SK-N-SH treated with all-trans-retinoic acid at 6 μM for 48 hours (cell line): ENCODE results near the gene CDC42BPB.

Experiments
- ATAC-seq: fragments of 200-7000 bp; cut with Tn5 transposase; 3 replicates; pipeline ENCODE4 v1.9.1; 2020; ENCODE audit warnings: mild to moderate bottlenecking, moderate library complexity
- ARNTL ChIP-seq: fragments of 450-650 bp; formaldehyde crosslinking; IDR thresholded peaks from 2 replicates; pipeline ENCODE4 v1.5.0; 2020; ENCODE audit warnings: low read depth, mild to moderate bottlenecking, moderate library complexity, borderline replicate concordance
- BACH2 ChIP-seq: fragments of 250-450 bp; sonication (Bioruptor Pico); IDR thresholded peaks from 2 replicates; pipeline ENCODE4 v1.9.0; 2021; ENCODE audit warnings: mild to moderate bottlenecking, borderline replicate concordance
- CSDC2 ChIP-seq: fragments of 250-450 bp; sonication (Bioruptor Pico); IDR thresholded peaks from 2 replicates; pipeline ENCODE4 v1.5.0; 2020; ENCODE audit warnings: mild to moderate bottlenecking, moderate library complexity
- GLIS3 ChIP-seq: fragments of 250-450 bp; sonication (Bioruptor Pico); IDR thresholded peaks from 2 replicates; pipeline ENCODE4 v1.5.0; 2020; ENCODE audit warnings: mild to moderate bottlenecking, moderate library complexity
- OSR1 ChIP-seq: fragments of 250-450 bp; sonication (Bioruptor Pico); IDR thresholded peaks from 2 replicates; pipeline ENCODE4 v1.8.0; 2022; ENCODE audit warnings: moderate library complexity, mild to moderate bottlenecking, inconsistent platforms
- PPARA ChIP-seq: fragments of 250-450 bp; sonication (Bioruptor Pico); IDR thresholded peaks from 2 replicates; pipeline ENCODE4 v1.5.0; 2020; ENCODE audit warnings: mild to moderate bottlenecking, borderline replicate concordance
- RARB ChIP-seq: fragments of 250-450 bp; sonication (Bioruptor Pico); IDR thresholded peaks from 2 replicates; pipeline ENCODE4 v1.8.0; 2021; ENCODE audit warnings: mild to moderate bottlenecking, moderate library complexity
- SNAI2 ChIP-seq: fragments of 250-450 bp; sonication (Bioruptor Pico); IDR thresholded peaks from 2 replicates; pipeline ENCODE4 v1.5.0; 2020; ENCODE audit warnings: mild to moderate bottlenecking, moderate library complexity
- TCF4 ChIP-seq: fragments of 250-450 bp; sonication (Bioruptor Pico); IDR thresholded peaks from 2 replicates; pipeline ENCODE4 v1.8.0; 2021; ENCODE audit warnings: mild to moderate bottlenecking, moderate library complexity, borderline replicate concordance
- TOX ChIP-seq: fragments of 250-450 bp; sonication (Bioruptor Pico); IDR thresholded peaks from 2 replicates; pipeline ENCODE4 v1.8.0; 2021; ENCODE audit warnings: mild to moderate bottlenecking, moderate library complexity, borderline replicate concordance
- ZC3H10 ChIP-seq: fragments of 250-450 bp; sonication (Bioruptor Pico); IDR thresholded peaks from 2 replicates; pipeline ENCODE4 v1.5.1; 2021; ENCODE audit warnings: mild to moderate bottlenecking, moderate library complexity
- ZFP3 ChIP-seq: fragments of 250-450 bp; sonication (Bioruptor Pico); IDR thresholded peaks from 2 replicates; pipeline ENCODE4 v1.5.0; 2020; ENCODE audit warnings: mild to moderate bottlenecking, moderate library complexity
- ZFP30 ChIP-seq: fragments of 450-650 bp; formaldehyde crosslinking; IDR thresholded peaks from 2 replicates; pipeline ENCODE4 v1.5.0; 2022; ENCODE audit warnings: mild to moderate bottlenecking, moderate library complexity
- ZNF565 ChIP-seq: fragments of 450-650 bp; formaldehyde crosslinking; conservative IDR thresholded peaks from 2 replicates; pipeline ENCODE4 v1.5.0; 2020; ENCODE audit warnings: low read depth, mild to moderate bottlenecking, moderate library complexity
- ZNF70 ChIP-seq: fragments of 450-650 bp; formaldehyde crosslinking; IDR thresholded peaks from 2 replicates; pipeline ENCODE4 v1.5.0; 2020; ENCODE audit warnings: mild to moderate bottlenecking, moderate library complexity
- ZNF8 ChIP-seq: fragments of 450-650 bp; formaldehyde crosslinking; IDR thresholded peaks from 2 replicates; pipeline ENCODE4 v1.5.0; 2020; ENCODE audit warnings: mild to moderate bottlenecking, moderate library complexity
- TF ChIP-seq, protein P1 (sequence below): fragments of 250-450 bp; sonication (Bioruptor Pico); IDR thresholded peaks from 2 replicates; pipeline ENCODE4 v1.5.0; 2020; ENCODE audit warnings: mild to moderate bottlenecking, moderate library complexity
- TF ChIP-seq, protein P2 (sequence below): fragments of 250-450 bp; sonication (Bioruptor Pico); IDR thresholded peaks from 2 replicates; pipeline ENCODE4 v1.5.1; 2021; ENCODE audit warnings: mild to moderate bottlenecking, moderate library complexity
- TF ChIP-seq, protein P3 (sequence below): fragments of 250-450 bp; sonication (Bioruptor Pico); IDR thresholded peaks from 2 replicates; pipeline ENCODE4 v1.8.0; 2021; ENCODE audit warnings: low read depth, mild to moderate bottlenecking, moderate library complexity, borderline replicate concordance
- TF ChIP-seq, protein P4 (sequence below): fragments of 250-450 bp; sonication (Bioruptor Pico); IDR thresholded peaks from 2 replicates; pipeline ENCODE4 v1.8.0; 2020; ENCODE audit warnings: mild to moderate bottlenecking, moderate library complexity, borderline replicate concordance
- TF ChIP-seq, protein P5 (sequence below): fragments of 250-450 bp; sonication (Bioruptor Pico); IDR thresholded peaks from 2 replicates; pipeline ENCODE4 v1.5.1; 2020; ENCODE audit warnings: low read depth, mild to moderate bottlenecking, moderate library complexity

The CDC42BPB gene

DNA sequence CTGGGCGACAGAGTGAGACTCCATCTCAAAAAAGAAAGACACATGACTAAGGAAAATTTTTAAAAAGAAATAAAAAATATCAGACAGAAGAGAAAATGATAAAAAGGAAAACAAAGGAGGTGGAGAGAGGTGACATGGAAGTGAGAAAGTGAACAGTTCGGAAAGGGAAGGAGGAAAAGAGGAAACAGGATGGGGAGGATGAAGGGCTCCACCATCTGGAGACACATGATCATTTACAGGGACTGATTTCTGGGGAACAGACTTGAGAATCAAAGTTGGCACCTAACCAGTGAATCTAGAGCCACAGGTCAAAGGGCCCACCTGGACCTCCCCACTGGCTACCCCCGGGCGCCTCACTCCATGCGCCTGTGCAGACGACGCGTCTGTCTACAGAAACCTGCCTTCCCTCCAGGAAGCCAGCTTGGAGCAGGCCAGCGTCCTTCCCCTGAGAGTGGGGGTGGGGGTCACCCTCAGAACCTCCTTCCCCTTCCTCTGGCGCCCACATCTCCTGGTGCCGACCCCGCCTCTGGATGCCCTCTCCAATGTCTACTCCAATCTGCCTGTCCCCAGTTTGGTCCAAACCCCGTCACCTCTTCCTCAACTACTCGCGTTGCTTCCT, 74.4 kb downstream of the CDC42BPB start (continued):
- TF ChIP-seq, protein P1, sequence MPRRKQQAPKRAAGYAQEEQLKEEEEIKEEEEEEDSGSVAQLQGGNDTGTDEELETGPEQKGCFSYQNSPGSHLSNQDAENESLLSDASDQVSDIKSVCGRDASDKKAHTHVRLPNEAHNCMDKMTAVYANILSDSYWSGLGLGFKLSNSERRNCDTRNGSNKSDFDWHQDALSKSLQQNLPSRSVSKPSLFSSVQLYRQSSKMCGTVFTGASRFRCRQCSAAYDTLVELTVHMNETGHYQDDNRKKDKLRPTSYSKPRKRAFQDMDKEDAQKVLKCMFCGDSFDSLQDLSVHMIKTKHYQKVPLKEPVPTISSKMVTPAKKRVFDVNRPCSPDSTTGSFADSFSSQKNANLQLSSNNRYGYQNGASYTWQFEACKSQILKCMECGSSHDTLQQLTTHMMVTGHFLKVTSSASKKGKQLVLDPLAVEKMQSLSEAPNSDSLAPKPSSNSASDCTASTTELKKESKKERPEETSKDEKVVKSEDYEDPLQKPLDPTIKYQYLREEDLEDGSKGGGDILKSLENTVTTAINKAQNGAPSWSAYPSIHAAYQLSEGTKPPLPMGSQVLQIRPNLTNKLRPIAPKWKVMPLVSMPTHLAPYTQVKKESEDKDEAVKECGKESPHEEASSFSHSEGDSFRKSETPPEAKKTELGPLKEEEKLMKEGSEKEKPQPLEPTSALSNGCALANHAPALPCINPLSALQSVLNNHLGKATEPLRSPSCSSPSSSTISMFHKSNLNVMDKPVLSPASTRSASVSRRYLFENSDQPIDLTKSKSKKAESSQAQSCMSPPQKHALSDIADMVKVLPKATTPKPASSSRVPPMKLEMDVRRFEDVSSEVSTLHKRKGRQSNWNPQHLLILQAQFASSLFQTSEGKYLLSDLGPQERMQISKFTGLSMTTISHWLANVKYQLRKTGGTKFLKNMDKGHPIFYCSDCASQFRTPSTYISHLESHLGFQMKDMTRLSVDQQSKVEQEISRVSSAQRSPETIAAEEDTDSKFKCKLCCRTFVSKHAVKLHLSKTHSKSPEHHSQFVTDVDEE (CRISPR knock-in tag), result no peak
- TF ChIP-seq SNAI2 (CRISPR knock-in tag) (no peak), RARB (CRISPR knock-in tag) (no peak), CSDC2 (no peak)
- TF ChIP-seq, protein P2, sequence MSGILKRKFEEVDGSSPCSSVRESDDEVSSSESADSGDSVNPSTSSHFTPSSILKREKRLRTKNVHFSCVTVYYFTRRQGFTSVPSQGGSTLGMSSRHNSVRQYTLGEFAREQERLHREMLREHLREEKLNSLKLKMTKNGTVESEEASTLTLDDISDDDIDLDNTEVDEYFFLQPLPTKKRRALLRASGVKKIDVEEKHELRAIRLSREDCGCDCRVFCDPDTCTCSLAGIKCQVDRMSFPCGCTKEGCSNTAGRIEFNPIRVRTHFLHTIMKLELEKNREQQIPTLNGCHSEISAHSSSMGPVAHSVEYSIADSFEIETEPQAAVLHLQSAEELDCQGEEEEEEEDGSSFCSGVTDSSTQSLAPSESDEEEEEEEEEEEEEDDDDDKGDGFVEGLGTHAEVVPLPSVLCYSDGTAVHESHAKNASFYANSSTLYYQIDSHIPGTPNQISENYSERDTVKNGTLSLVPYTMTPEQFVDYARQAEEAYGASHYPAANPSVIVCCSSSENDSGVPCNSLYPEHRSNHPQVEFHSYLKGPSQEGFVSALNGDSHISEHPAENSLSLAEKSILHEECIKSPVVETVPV, result no peak

DNA sequence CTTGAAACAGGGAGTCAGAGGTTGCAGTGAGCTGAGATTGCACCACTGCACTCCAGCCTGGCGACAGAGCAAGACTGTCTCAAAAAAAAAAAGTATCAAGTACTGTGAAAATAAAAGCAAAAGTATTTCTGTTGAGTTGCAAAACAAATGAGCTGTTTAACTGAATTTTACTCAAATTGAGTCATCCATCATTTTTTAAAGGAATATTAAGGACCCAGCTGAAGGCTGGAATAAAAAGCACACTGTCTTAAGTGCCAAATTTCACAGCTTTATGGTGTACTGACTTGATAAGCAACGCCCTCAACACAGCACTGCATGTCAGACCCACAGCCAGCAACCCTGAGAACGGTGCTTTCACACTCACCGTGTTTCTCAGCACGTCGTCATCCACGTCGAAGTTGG, 76.9 kb downstream of the CDC42BPB start:
- TF ChIP-seq CSDC2 (no peak), TOX (CRISPR knock-in tag) (no peak), PPARA (no peak), ARNTL (CRISPR knock-in tag) (no peak), SNAI2 (CRISPR knock-in tag) (no peak), GLIS3 (CRISPR knock-in tag) (no peak), ZFP30 (CRISPR knock-in tag) (no peak), OSR1 (CRISPR knock-in tag) (no peak), ZNF8 (CRISPR knock-in tag) (no peak), TCF4 (CRISPR knock-in tag) (no peak), ZNF70 (CRISPR knock-in tag) (no peak)
- TF ChIP-seq, protein P3, sequence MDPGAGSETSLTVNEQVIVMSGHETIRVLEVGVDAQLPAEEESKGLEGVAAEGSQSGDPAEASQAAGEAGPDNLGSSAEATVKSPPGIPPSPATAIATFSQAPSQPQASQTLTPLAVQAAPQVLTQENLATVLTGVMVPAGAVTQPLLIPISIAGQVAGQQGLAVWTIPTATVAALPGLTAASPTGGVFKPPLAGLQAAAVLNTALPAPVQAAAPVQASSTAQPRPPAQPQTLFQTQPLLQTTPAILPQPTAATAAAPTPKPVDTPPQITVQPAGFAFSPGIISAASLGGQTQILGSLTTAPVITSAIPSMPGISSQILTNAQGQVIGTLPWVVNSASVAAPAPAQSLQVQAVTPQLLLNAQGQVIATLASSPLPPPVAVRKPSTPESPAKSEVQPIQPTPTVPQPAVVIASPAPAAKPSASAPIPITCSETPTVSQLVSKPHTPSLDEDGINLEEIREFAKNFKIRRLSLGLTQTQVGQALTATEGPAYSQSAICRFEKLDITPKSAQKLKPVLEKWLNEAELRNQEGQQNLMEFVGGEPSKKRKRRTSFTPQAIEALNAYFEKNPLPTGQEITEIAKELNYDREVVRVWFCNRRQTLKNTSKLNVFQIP (CRISPR knock-in tag), result no peak
- TF ChIP-seq, protein P4, sequence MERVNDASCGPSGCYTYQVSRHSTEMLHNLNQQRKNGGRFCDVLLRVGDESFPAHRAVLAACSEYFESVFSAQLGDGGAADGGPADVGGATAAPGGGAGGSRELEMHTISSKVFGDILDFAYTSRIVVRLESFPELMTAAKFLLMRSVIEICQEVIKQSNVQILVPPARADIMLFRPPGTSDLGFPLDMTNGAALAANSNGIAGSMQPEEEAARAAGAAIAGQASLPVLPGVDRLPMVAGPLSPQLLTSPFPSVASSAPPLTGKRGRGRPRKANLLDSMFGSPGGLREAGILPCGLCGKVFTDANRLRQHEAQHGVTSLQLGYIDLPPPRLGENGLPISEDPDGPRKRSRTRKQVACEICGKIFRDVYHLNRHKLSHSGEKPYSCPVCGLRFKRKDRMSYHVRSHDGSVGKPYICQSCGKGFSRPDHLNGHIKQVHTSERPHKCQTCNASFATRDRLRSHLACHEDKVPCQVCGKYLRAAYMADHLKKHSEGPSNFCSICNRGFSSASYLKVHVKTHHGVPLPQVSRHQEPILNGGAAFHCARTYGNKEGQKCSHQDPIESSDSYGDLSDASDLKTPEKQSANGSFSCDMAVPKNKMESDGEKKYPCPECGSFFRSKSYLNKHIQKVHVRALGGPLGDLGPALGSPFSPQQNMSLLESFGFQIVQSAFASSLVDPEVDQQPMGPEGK (CRISPR knock-in tag), result no peak
- TF ChIP-seq, protein P2, result no peak
- TF ChIP-seq, protein P5, sequence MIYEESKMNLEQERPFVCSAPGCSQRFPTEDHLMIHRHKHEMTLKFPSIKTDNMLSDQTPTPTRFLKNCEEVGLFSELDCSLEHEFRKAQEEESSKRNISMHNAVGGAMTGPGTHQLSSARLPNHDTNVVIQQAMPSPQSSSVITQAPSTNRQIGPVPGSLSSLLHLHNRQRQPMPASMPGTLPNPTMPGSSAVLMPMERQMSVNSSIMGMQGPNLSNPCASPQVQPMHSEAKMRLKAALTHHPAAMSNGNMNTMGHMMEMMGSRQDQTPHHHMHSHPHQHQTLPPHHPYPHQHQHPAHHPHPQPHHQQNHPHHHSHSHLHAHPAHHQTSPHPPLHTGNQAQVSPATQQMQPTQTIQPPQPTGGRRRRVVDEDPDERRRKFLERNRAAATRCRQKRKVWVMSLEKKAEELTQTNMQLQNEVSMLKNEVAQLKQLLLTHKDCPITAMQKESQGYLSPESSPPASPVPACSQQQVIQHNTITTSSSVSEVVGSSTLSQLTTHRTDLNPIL (CRISPR knock-in tag), result no peak
- ATAC-seq, result no peak

DNA sequence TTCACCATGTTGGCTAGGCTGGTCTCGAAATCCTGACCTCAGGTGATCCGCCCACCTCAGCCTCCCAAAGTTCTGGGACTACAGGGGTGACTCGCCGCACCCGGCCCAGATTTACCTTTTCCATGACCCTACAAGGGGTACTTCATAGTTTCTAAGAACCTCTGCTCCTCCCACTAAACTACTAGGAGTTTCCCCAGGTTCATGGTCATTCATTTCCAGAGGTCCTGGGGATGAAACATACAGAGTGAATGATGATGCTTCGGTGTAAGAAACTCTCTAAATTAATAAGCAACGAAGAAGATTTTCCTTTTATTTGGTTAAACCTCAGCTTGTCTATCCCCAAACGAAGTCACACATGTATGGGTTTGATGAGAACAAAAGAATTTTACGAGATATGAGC, 77.9 kb downstream of the CDC42BPB start:
- TF ChIP-seq TCF4 (CRISPR knock-in tag) (no peak), ZC3H10 (CRISPR knock-in tag) (no peak), RARB (CRISPR knock-in tag) (no peak), ZFP30 (CRISPR knock-in tag) (no peak), GLIS3 (CRISPR knock-in tag) (no peak), ZNF565 (CRISPR knock-in tag) (no peak), BACH2 (CRISPR knock-in tag) (no peak), TOX (CRISPR knock-in tag) (no peak), OSR1 (CRISPR knock-in tag) (no peak), CSDC2 (no peak), ZFP3 (no peak)
- TF ChIP-seq, protein P4 (CRISPR knock-in tag), result no peak
- TF ChIP-seq, protein P3 (CRISPR knock-in tag), result no peak
- no peak for ATAC-seq
